Heart left ventricle (tissue), 13 donors: ENCODE data around the gene HYLS1.

ENCODE experiments used
- POLR2A ChIP-seq, 2 donors: fragments of 450-650 bp; IDR thresholded peaks; one replicate each; pipeline ENCODE4 v1.6.1; 2017; ENCODE audit warnings: antibody characterized with exemption in 2 of 2, mild to moderate bottlenecking in 2 of 2, moderate library complexity in 2 of 2
- TF ChIP-seq, protein P1 (sequence below), 12 donors: fragments of 200-600 bp; sonication (generic) in 4 of 12; IDR thresholded peaks; one replicate each; pipeline versions ENCODE4 v1.5.0 to v1.8.0; 2018 to 2022; ENCODE audit warnings: antibody characterized with exemption in 12 of 12, mild to moderate bottlenecking in 5 of 12
- donor health status: ischemic (EF 13 %, LVEDD 7.1; RV severe dilation, severe dysfunction).
- donor health status: DM: no; HTN: yes; CAD: no.
- donor health status: DM: no; HTN: no; CAD: no.
- donor health status: ischemic (EF 25% LVEDD 6.9; RV normal size, moderate dysfunction).
- donor health status: ischemic (EF 25% LVEDD 5.7; RV mildly dilated, moderate dysfunction).
- donor health status: ischemic (EF 35%, LVEDD 5.7; RV mildly dilated, moderate dysfunction).
- donor health status: nonischemic (EF 11% LVEDD 7.7; RV severe dilation, severe dysfunction).
- donor health status: DM: yes; HTN: yes; CAD: no.
- donor health status: PGD.
- donor health status: ischemic (EF 29% LVEDD 5.4; RV normal size, mild dysfunction).
- donor health status: nonischemic (EF 23%, LVEDD 6.1; RV moderate dilation, normal function).

DNA sequence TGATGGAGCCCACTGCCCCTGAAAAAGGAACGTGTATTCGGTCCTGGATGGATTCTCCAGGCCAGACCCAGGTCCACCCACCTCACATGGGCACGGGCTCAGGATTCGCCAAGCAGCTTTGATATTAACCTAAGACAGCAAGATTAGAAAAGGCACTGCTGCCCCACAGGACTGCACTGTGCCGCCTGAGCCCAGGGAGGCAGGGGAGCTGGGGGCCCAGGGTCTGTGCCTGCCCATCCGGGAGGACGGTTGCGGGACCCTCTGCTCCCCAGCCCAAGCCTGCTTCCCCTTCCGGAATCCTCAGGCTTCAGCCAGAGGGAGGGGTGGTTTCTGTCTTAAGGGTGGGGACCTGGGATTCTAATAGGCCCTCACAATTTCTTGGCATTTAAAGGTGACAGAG, 44.8 kb downstream of the HYLS1 start:
- TF ChIP-seq, protein P1, sequence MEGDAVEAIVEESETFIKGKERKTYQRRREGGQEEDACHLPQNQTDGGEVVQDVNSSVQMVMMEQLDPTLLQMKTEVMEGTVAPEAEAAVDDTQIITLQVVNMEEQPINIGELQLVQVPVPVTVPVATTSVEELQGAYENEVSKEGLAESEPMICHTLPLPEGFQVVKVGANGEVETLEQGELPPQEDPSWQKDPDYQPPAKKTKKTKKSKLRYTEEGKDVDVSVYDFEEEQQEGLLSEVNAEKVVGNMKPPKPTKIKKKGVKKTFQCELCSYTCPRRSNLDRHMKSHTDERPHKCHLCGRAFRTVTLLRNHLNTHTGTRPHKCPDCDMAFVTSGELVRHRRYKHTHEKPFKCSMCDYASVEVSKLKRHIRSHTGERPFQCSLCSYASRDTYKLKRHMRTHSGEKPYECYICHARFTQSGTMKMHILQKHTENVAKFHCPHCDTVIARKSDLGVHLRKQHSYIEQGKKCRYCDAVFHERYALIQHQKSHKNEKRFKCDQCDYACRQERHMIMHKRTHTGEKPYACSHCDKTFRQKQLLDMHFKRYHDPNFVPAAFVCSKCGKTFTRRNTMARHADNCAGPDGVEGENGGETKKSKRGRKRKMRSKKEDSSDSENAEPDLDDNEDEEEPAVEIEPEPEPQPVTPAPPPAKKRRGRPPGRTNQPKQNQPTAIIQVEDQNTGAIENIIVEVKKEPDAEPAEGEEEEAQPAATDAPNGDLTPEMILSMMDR (IDR thresholded peaks at IDR 0.05), result no peak
- TF ChIP-seq POLR2A (IDR thresholded peaks at IDR 0.05), result no peak
